CD4-positive, alpha-beta T cell (primary cell): ENCODE results near the gene SLX4. TPM values are rescaled to one million over a fixed set of nuclear protein-coding genes. Genes with fewer than 3 reads are reported as not detected.

Experiments
- ATAC-seq: fragments of 200-7000 bp; cut with Tn5 transposase; one replicate; pipeline ENCODE4 v1.10.0; 2022; ENCODE audit warnings: mild to moderate bottlenecking; ENCODE audit not compliant: poor library complexity
- CTCF ChIA-PET: fragments of 350-600 bp; sonication (Branson Sonifier 250); formaldehyde crosslinking; loops from one replicate; lab custom pipeline; 2021; ENCODE audit warnings: antibody characterized with exemption, inconsistent platforms; lab: Charles Lee
- POLR2A ChIA-PET: fragments of 350-600 bp; sonication (Branson Sonifier 250); formaldehyde crosslinking; loops from one replicate; lab custom pipeline; 2021; ENCODE audit warnings: antibody characterized with exemption, inconsistent platforms; lab: Charles Lee
- DNase-seq, 14 experiments: peaks; one replicate each; pipeline ENCODE4 v3.0.0-alpha.2; 2013 to 2020; ENCODE audit warnings: mixed read lengths in 2 of 14
- H3K27ac ChIP-seq, 2 donors: one replicate each; pipeline versions ENCODE4 v1.5.1 to v1.7.0; 2013; ENCODE audit warnings: low read length in 2 of 2, low read depth in 1 of 2, mild to moderate bottlenecking in 1 of 2
- H3K27me3 ChIP-seq, 2 experiments: 1 replicate in 1 of 2; 2 replicates in 1 of 2; pipeline versions ENCODE4 v1.6.1 to v1.7.0; 2013; ENCODE audit warnings: low read length in 2 of 2, control low read depth in 1 of 2, mild to moderate bottlenecking in 1 of 2, moderate library complexity in 1 of 2; ENCODE audit not compliant: insufficient read depth in 2 of 2, control insufficient read depth in 1 of 2
- H3K36me3 ChIP-seq: one replicate; pipeline ENCODE4 v1.6.1; 2013; ENCODE audit warnings: low read length, control low read depth; ENCODE audit not compliant: insufficient read depth
- H3K4me1 ChIP-seq: one replicate; pipeline ENCODE4 v1.6.1; 2013; ENCODE audit warnings: low read length, control low read depth; ENCODE audit not compliant: insufficient read depth
- H3K4me3 ChIP-seq: one replicate; pipeline ENCODE4 v1.5.1; 2013; ENCODE audit warnings: mild to moderate bottlenecking, low read length, moderate library complexity
- H3K9me3 ChIP-seq, 2 experiments: 1 replicate in 1 of 2; 2 replicates in 1 of 2; pipeline versions ENCODE4 v1.6.1 to v1.7.0; 2013; ENCODE audit warnings: low read length in 2 of 2, mild to moderate bottlenecking in 2 of 2, control low read depth in 1 of 2, moderate library complexity in 1 of 2; ENCODE audit not compliant: control insufficient read depth in 1 of 2, insufficient read depth in 1 of 2
- H3K27ac Mint-ChIP-seq: one replicate; pipeline ENCODE4 v1.8.0; 2020; ENCODE audit warnings: mixed read lengths
- H3K27me3 Mint-ChIP-seq: one replicate; pipeline ENCODE4 v1.8.0; 2021; ENCODE audit warnings: mixed read lengths
- H3K36me3 Mint-ChIP-seq: one replicate; pipeline ENCODE4 v1.8.0; 2021; ENCODE audit warnings: low read depth, mixed read lengths
- H3K4me1 Mint-ChIP-seq: one replicate; pipeline ENCODE4 v1.8.0; 2021; ENCODE audit warnings: low read depth, mixed read lengths
- H3K4me3 Mint-ChIP-seq: one replicate; pipeline ENCODE4 v1.8.0; 2020; ENCODE audit warnings: mild to moderate bottlenecking, mixed read lengths
- H3K9me3 Mint-ChIP-seq: one replicate; pipeline ENCODE4 v1.8.0; 2020; ENCODE audit warnings: mixed read lengths
- intact Hi-C, 2 experiments: fragments of 100-400 bp; cut with DNase I in 1 of 2; cut with micrococcal nuclease in 1 of 2; formaldehyde crosslinking; loops; one replicate each; pipeline versions ENCODE4 v1.15.1 to v1.9.0; 2023 to 2025; cut with DNase I, micrococcal nuclease
- total RNA-seq, 174 experiments: library from RNA in 2 of 174; stranded (reverse) in 2 of 174; gene quantifications; one replicate each; pipeline ENCODE4 v1.2.3 and lab custom pipeline; 2021 to 2026
- TF ChIP-seq, protein P1 (sequence below): fragments of 200-600 bp; IDR thresholded peaks from one replicate; pipeline ENCODE4 v1.8.0; 2022; ENCODE audit warnings: antibody characterized with exemption, mild to moderate bottlenecking

The SLX4 gene
- total RNA-seq, 2 experiments from 2014 or later, result 5.1 to 5.2 TPM

DNA sequence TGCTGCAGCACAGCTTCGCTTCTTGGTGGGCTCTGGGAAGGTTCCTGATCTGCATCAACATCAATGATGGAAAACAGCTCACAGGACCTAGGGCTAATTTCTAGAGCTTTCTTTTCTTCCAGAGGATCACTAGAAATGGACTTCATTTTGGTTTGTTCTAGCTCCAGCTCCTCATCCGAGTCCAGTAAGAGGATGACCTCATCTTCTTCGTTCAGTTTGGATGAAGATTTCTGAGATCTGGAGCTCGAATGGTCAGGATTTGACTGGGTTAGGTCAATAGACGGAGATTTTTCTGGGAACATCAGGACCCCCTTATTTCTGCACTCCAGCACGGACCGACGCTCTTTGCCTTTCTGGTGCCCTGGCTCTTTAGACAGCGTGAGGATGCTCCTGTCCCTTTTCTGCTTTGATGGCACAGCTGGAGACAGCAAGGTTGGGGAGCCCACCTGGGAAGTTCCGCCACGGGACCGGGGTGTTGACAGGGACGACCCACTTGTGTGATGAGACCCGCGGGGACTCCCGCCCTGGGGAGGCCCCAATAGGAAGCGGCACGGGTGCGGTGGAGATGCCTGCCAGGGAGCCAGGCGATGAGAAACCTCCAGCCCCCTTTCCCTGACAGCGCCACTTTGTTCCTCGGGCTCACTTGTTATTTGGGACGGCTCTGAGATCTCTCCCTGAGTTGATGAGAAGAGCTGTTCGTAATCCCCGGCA is 21.3 kb downstream of the SLX4 start:
- Histone ChIP-seq H3K4me1 (no peaks in the 10 kb centered on the region), H3K36me3 (peaks cover 6% of the 10 kb centered on the region), H3K27ac (no peak overlapping the region), H3K4me3 (no peak overlapping the region), H3K9me3 (no peaks in the 10 kb centered on the region), H3K27me3 (no peaks in the 10 kb centered on the region)
- Mint-ChIP-seq H3K4me1 (no peaks in the 10 kb centered on the region), H3K27ac (no peak overlapping the region), H3K9me3 (no peaks in the 10 kb centered on the region), H3K27me3 (no peaks in the 10 kb centered on the region), H3K36me3 (peaks cover 16% of the 10 kb centered on the region), H3K4me3 (no peak overlapping the region)
- TF ChIP-seq, protein P1, sequence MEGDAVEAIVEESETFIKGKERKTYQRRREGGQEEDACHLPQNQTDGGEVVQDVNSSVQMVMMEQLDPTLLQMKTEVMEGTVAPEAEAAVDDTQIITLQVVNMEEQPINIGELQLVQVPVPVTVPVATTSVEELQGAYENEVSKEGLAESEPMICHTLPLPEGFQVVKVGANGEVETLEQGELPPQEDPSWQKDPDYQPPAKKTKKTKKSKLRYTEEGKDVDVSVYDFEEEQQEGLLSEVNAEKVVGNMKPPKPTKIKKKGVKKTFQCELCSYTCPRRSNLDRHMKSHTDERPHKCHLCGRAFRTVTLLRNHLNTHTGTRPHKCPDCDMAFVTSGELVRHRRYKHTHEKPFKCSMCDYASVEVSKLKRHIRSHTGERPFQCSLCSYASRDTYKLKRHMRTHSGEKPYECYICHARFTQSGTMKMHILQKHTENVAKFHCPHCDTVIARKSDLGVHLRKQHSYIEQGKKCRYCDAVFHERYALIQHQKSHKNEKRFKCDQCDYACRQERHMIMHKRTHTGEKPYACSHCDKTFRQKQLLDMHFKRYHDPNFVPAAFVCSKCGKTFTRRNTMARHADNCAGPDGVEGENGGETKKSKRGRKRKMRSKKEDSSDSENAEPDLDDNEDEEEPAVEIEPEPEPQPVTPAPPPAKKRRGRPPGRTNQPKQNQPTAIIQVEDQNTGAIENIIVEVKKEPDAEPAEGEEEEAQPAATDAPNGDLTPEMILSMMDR, result no peak
- ATAC-seq, result no peak
- POLR2A ChIA-PET, result no interaction called here
- CTCF ChIA-PET, result no interaction called here
- intact Hi-C loops, result no loop called here
- no peak for DNase-seq

DNA sequence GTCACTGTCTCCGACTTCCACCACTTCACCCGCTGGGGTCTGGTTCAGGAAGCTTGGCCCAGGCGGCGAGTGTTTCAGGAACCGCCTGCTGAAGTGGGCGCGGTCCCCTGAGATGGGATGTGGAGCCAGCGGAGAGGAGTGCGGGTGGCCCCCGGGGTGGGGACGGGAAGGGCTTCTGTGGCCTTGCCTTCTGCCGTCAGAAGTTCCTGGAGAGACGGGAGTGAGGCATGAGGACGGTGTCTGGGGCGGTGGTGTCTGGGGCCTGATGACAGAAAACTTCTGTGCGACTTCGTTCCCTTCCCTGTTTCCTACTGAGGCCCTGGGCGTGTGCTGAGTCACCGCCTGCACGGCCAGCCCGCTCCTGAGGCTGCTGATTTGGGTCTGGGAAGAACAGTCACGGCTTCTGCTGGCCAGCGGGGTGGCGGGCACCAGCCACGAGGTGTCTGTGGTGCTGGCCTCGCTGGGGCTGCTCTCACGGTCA is 21.9 kb downstream of the SLX4 start:
- TF ChIP-seq, protein P1, result no peak
- Mint-ChIP-seq H3K4me1 (no peaks in the 10 kb centered on the region), H3K27me3 (no peaks in the 10 kb centered on the region), H3K4me3 (no peak overlapping the region), H3K36me3 (peaks cover 16% of the 10 kb centered on the region), H3K27ac (no peak overlapping the region), H3K9me3 (no peaks in the 10 kb centered on the region)
- CTCF ChIA-PET, result no interaction called here
- Histone ChIP-seq H3K36me3 (peaks cover 8% of the 10 kb centered on the region), H3K9me3 (no peaks in the 10 kb centered on the region), H3K27ac (no peak overlapping the region), H3K4me3 (no peak overlapping the region), H3K4me1 (no peaks in the 10 kb centered on the region), H3K27me3 (no peaks in the 10 kb centered on the region)
- no peak for ATAC-seq
- intact Hi-C loops, result no loop called here
- POLR2A ChIA-PET, result no interaction called here
- peak in 2 of 14 experiments; percentile 47 to 50 for DNase-seq

DNA sequence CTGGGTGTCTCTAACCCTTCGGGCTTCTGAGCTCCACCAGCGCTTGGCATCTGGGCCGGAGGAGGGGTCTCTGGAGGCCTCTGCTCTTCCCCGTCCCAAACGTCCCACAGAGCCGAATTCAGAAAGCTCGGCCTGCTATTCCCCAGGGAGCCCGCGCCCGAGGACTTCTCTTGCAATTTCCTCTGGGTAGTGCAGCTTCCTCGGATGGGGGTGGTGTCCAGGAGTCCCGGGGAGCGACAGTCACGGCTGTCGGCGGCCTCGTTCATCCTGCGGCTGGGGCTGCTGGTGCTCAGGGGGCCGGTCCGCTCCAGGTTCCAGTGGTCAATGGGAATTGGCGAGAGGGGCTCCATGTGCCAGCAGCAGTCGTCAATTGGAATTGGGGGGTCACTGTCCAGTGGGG is 22.4 kb downstream of the SLX4 start:
- Mint-ChIP-seq H3K4me3 (no peak overlapping the region), H3K36me3 (peaks cover 16% of the 10 kb centered on the region), H3K27me3 (no peaks in the 10 kb centered on the region), H3K4me1 (no peaks in the 10 kb centered on the region), H3K27ac (no peak overlapping the region), H3K9me3 (no peaks in the 10 kb centered on the region)
- no peak for ATAC-seq
- no peak for DNase-seq
- no peaks in the 10 kb centered on the region for H3K4me1 ChIP-seq
- H3K4me3 ChIP-seq, result no peak overlapping the region
- no peaks in the 10 kb centered on the region for H3K9me3 ChIP-seq
- H3K27ac ChIP-seq, result no peak overlapping the region
- no peaks in the 10 kb centered on the region for H3K27me3 ChIP-seq
- ChIA-PET CTCF (no interaction called here), POLR2A (no interaction called here)
- intact Hi-C loops, result no loop called here
- TF ChIP-seq, protein P1, result no peak
- H3K36me3 ChIP-seq, result peaks cover 10% of the 10 kb centered on the region
